Endothelial cell of umbilical vein (primary cell): Measurements from ENCODE around the gene CLBA1. TPM values are rescaled to one million over a fixed set of nuclear protein-coding genes. Genes with fewer than 3 reads are reported as not detected.

Source experiments
- BruUV-seq: library from RNA; stranded (reverse); fragments of 400-500 nt; replicated peaks from 2 replicates; lab custom pipeline; 2021; lab: Mats Ljungman, UMichigan
- CTCF ChIA-PET: fragments of 300-600, 350-600 bp; sonication (Branson Sonifier 250); formaldehyde crosslinking; loops from one replicate; lab custom pipeline; 2021; ENCODE audit warnings: antibody characterized with exemption, inconsistent platforms; lab: Charles Lee
- POLR2A ChIA-PET: fragments of 300-600, 350-600 bp; sonication (Branson Sonifier 250); formaldehyde crosslinking; loops from one replicate; lab custom pipeline; 2021; ENCODE audit warnings: antibody characterized with exemption, inconsistent platforms; lab: Charles Lee
- DNase-seq: peaks from one replicate; pipeline ENCODE4 v3.0.0-alpha.2; 2011; ENCODE audit warnings: low read depth, low spot score
- FAIRE-seq: peaks from 2 replicates; lab custom pipeline; 2011; peaks lifted over from hg19 to GRCh38; lab: Jason Lieb, UNC
- H2AFZ ChIP-seq: 2 replicates; pipeline ENCODE4 v1.6.0; 2012; ENCODE audit warnings: low read depth, low read length, control low read depth, inconsistent platforms
- H3K27ac ChIP-seq: 2 replicates; pipeline ENCODE4 v1.5.1; 2011; ENCODE audit warnings: low read depth, mild to moderate bottlenecking, control low read depth, low read length, moderate library complexity; ENCODE audit not compliant: insufficient read depth
- H3K27me3 ChIP-seq, 2 experiments: 2 replicates each; pipeline versions ENCODE4 v1.6.0 to v1.6.1; 2011; ENCODE audit warnings: low read length in 2 of 2, mixed read lengths in 1 of 2; ENCODE audit not compliant: control insufficient read depth in 2 of 2, insufficient read depth in 2 of 2
- H3K36me3 ChIP-seq, 2 experiments: 2 replicates in 1 of 2; 3 replicates in 1 of 2; pipeline ENCODE4 v1.5.1; 2011; ENCODE audit warnings: low read length in 2 of 2, mild to moderate bottlenecking in 1 of 2, moderate library complexity in 1 of 2; ENCODE audit not compliant: control insufficient read depth in 2 of 2, insufficient read depth in 2 of 2; ENCODE audit errors: extremely low read depth in 1 of 2
- H3K4me1 ChIP-seq: 3 replicates; pipeline ENCODE4 v1.5.1; 2011; ENCODE audit warnings: mild to moderate bottlenecking, low read length; ENCODE audit not compliant: control insufficient read depth, insufficient read depth; ENCODE audit errors: extremely low read depth
- H3K4me2 ChIP-seq: 2 replicates; pipeline ENCODE4 v1.6.1; 2011; ENCODE audit warnings: low read length, control low read depth, mixed read lengths; ENCODE audit not compliant: insufficient read depth
- H3K4me3 ChIP-seq, 3 experiments: fragments of 200-600 bp in 1 of 3; sonication (generic), shearing (Covaris generic) in 1 of 3; replicated peaks in 1 of 3; 2 replicates each; pipeline ENCODE4 v1.5.1; 2011 to 2016; ENCODE audit warnings: control low read depth in 3 of 3, low read length in 3 of 3, mild to moderate bottlenecking in 2 of 3, inconsistent platforms in 1 of 3, low read depth in 1 of 3, moderate library complexity in 1 of 3; ENCODE audit not compliant: insufficient read depth in 1 of 3
- H3K79me2 ChIP-seq: 2 replicates; pipeline ENCODE4 v1.6.0; 2012; ENCODE audit warnings: low read length, inconsistent platforms; ENCODE audit not compliant: control insufficient read depth, insufficient read depth
- H3K9ac ChIP-seq: replicated peaks from 2 replicates; pipeline ENCODE3; 2011; ENCODE audit warnings: low read length, control low read depth; ENCODE audit not compliant: insufficient read depth; ENCODE audit errors: extremely low read depth
- H3K9me1 ChIP-seq: replicated peaks from 3 replicates; pipeline ENCODE4 v1.6.0; 2011; ENCODE audit warnings: mild to moderate bottlenecking, low read length; ENCODE audit not compliant: control insufficient read depth, insufficient read depth; ENCODE audit errors: extremely low read depth
- H3K9me3 ChIP-seq: replicated peaks from 2 replicates; pipeline ENCODE4 v1.5.1; 2012; ENCODE audit warnings: low read length, inconsistent platforms; ENCODE audit not compliant: control insufficient read depth, insufficient read depth
- H4K20me1 ChIP-seq: replicated peaks from 2 replicates; pipeline ENCODE3; 2011; ENCODE audit warnings: mild to moderate bottlenecking, low read length; ENCODE audit not compliant: control insufficient read depth, insufficient read depth; ENCODE audit errors: extremely low read depth
- CTCF ChIP-seq, 2 donors: IDR thresholded peaks; 1 replicate in 1 of 2; 2 replicates in 1 of 2; pipeline ENCODE4 v1.5.1; 2011; ENCODE audit warnings: low read length in 2 of 2, mild to moderate bottlenecking in 2 of 2, moderate library complexity in 2 of 2, control low read depth in 1 of 2, inconsistent platforms in 1 of 2, low read depth in 1 of 2; ENCODE audit not compliant: insufficient read depth in 1 of 2; ENCODE audit errors: extremely low read depth in 1 of 2
- EZH2 ChIP-seq: IDR thresholded peaks from 2 replicates; pipeline ENCODE4 v1.6.1; 2012; ENCODE audit warnings: borderline replicate concordance, low read depth, mild to moderate bottlenecking, moderate library complexity, low read length, inconsistent platforms; ENCODE audit not compliant: severe bottlenecking
- FOS ChIP-seq: IDR thresholded peaks from 2 replicates; pipeline ENCODE4 v1.6.1; 2011; ENCODE audit warnings: mild to moderate bottlenecking, low read length, moderate library complexity, borderline replicate concordance; ENCODE audit not compliant: insufficient read depth
- GATA2 ChIP-seq: IDR thresholded peaks from 2 replicates; pipeline ENCODE4 v1.7.0; 2011; ENCODE audit warnings: low read depth, mild to moderate bottlenecking, moderate library complexity, mixed read lengths, low read length; ENCODE audit not compliant: insufficient read length, insufficient read depth
- MAX ChIP-seq: IDR thresholded peaks from 2 replicates; pipeline ENCODE4 v1.6.1; 2011; ENCODE audit not compliant: insufficient read depth, insufficient read length
- MYC ChIP-seq: IDR thresholded peaks from one replicate; pipeline ENCODE4 v1.6.1; 2011; ENCODE audit warnings: mild to moderate bottlenecking, low read depth, low read length
- POLR2A ChIP-seq: IDR thresholded peaks from 2 replicates; pipeline ENCODE4 v1.6.1; 2012; ENCODE audit warnings: low read depth, mild to moderate bottlenecking, control low read depth, low read length
- POLR2AphosphoS5 ChIP-seq: IDR thresholded peaks from 2 replicates; pipeline ENCODE4 v1.6.1; 2012; ENCODE audit warnings: low read depth, mild to moderate bottlenecking, control low read depth, low read length, moderate library complexity; ENCODE audit not compliant: insufficient read depth
- dilution Hi-C: fragments of 300-500 bp; cut with MboI; formaldehyde crosslinking; loops from one replicate; pipeline ENCODE4 v1.15.0; 2019; ENCODE audit warnings: low sequenced_read_pairs; ENCODE audit not compliant: extremely low pct_ligation_motif_present
- intact Hi-C: fragments of 100-400 bp; cut with micrococcal nuclease; formaldehyde crosslinking; loops from one replicate; pipeline ENCODE4 v1.10.0; 2022
- polyA plus RNA-seq, 4 experiments: library from polyadenylated mRNA; depleted of rRNA in 3 of 4; stranded (reverse) in 3 of 4; unstranded in 1 of 4; fragments of >200 nt; gene quantifications; 2 replicates each; pipeline versions ENCODE4 v1.2.1 to v1.2.3, GENCODE V29; 2011 to 2012; ENCODE audit warnings: missing spikeins in 1 of 4
- total RNA-seq: library from RNA; stranded (reverse); gene quantifications from 2 replicates; pipeline ENCODE4 v1.2.3, GENCODE V29; 2021

CLBA1 gene
- total and polyA plus RNA-seq, 2 donors (not counting 3 experiments of a cell fraction or from before 2014, with no cell fraction given) = 5.2 to 5.3 TPM

- no peak overlapping the region for H3K27ac ChIP-seq
- H3K4me1 ChIP-seq = no peaks in the 10 kb centered on the region
- no peaks in the 10 kb centered on the region for H3K9me1 ChIP-seq
- intact Hi-C loops (no loop called here), dilution Hi-C loops (loop anchor here (10.0 kb wide), 1 partner anchor 135 kb away; no protein-coding TSS in a partner anchor)
- no peaks in the 10 kb centered on the region for H4K20me1 ChIP-seq
- H3K9me3 ChIP-seq = no peaks in the 10 kb centered on the region
- BruUV-seq = no TSS peak
- H3K79me2 ChIP-seq = no peaks in the 10 kb centered on the region
- no peak overlapping the region for H2AFZ ChIP-seq
- no peak overlapping the region for H3K4me3 ChIP-seq
- no peak overlapping the region for H3K9ac ChIP-seq
- peaks cover 0 to 3% of the 10 kb centered on the region in 2 experiments for H3K36me3 ChIP-seq
- ChIA-PET CTCF (interaction anchor here (1.1 kb wide), 1 partner anchor 29 kb away, joined by 3 read pairs; no protein-coding TSS in a partner anchor), POLR2A (no interaction called here)
- no peak overlapping the region for H3K4me2 ChIP-seq
- FAIRE-seq (no peak), DNase-seq (no peak)
- H3K27me3 ChIP-seq = no peaks in the 10 kb centered on the region
- TF ChIP-seq CTCF (IDR thresholded peaks at IDR 0.05; ENCODE audit: extremely low read depth in 1 of 2, insufficient read depth in 1 of 2, low read depth in 1 of 2, low read length in 2 of 2) = no peak
- no peak for TF ChIP-seq POLR2A
- TF ChIP-seq MAX = no peak
- no peak for TF ChIP-seq GATA2
- no peak for TF ChIP-seq FOS
- no peak for TF ChIP-seq EZH2
- no peak for TF ChIP-seq POLR2AphosphoS5
- TF ChIP-seq MYC = no peak
Measured at GRCh38 chr14:104939666-104940410, 45.8 kb upstream of the CLBA1 start.
